Coronary artery (tissue), 2 donors: ENCODE measurements around the gene ADM2.

ENCODE experiments used
- DNase-seq: peaks from one replicate; pipeline ENCODE4 v3.0.0-alpha.2; 2017; ENCODE audit warnings: low spot score
- H3K27ac ChIP-seq, 2 donors: fragments of 200-600 bp; sonication (generic); one replicate each; pipeline ENCODE4 v1.5.1; 2016 to 2019
- H3K4me3 ChIP-seq: fragments of 200-600 bp; sonication (generic); 2 replicates; pipeline ENCODE4 v1.5.1; 2016; ENCODE audit warnings: mild to moderate bottlenecking, moderate library complexity
- CTCF ChIP-seq: fragments of 200-600 bp; sonication (generic); IDR thresholded peaks from one replicate; pipeline ENCODE4 v1.5.1; 2019; ENCODE audit warnings: antibody characterized with exemption

The ADM2 gene

GRCh38 chr22:50520826-50521453 is 39.6 kb downstream of the ADM2 start:
- Histone ChIP-seq H3K27ac (no peak overlapping the region), H3K4me3 (no peak overlapping the region)
- DNase-seq, result peak; percentile 66
- no peak for TF ChIP-seq CTCF

GRCh38 chr22:50521710-50522109 is 40.4 kb downstream of the ADM2 start:
- Histone ChIP-seq H3K4me3 (no peak overlapping the region), H3K27ac (no peak overlapping the region)
- TF ChIP-seq CTCF, result no peak
- DNase-seq, result no peak

- DNase-seq, result peak; percentile 71
- H3K4me3 ChIP-seq, result no peak overlapping the region
- TF ChIP-seq CTCF, result no peak
These were observed 41.0 kb downstream of the ADM2 start for GRCh38 chr22:50522208-50522805.

GRCh38 chr22:50522806-50523438 is 41.6 kb downstream of the ADM2 start:
- H3K4me3 ChIP-seq, result no peak overlapping the region
- peak; percentile 72 for DNase-seq
- TF ChIP-seq CTCF, result no peak
- H3K27ac ChIP-seq, result no peak overlapping the region

More at GRCh38 chr22:50522208-50522805, 41.0 kb downstream of the ADM2 start:
- H3K27ac ChIP-seq, result no peak overlapping the region

GRCh38 chr22:50523458-50523805 is 42.1 kb downstream of the ADM2 start:
- TF ChIP-seq CTCF, result no peak
- Histone ChIP-seq H3K27ac (no peak overlapping the region), H3K4me3 (no peak overlapping the region)
- no peak for DNase-seq

GRCh38 chr22:50523806-50524675 is 42.7 kb downstream of the ADM2 start:
- DNase-seq, result peak; percentile 75
- no peak overlapping the region for H3K27ac ChIP-seq
- TF ChIP-seq CTCF, result no peak
- peak overlapping the region; percentile 86 for H3K4me3 ChIP-seq
